HG03175 (cell line): ENCODE data around the gene PCNX1.
"Not testable (repeated sequence)": the region's sequence is repeated elsewhere in the genome, so short reads cannot be mapped to it uniquely, and the experiment has no call there.

Experiments
- ATAC-seq: cut with Tn5 transposase; IDR thresholded peaks from one replicate; pipeline ENCODE4 v1.9.1; 2021; ENCODE audit warnings: mild to moderate bottlenecking, moderate library complexity; ENCODE audit not compliant: unreplicated experiment

PCNX1 gene

DNA sequence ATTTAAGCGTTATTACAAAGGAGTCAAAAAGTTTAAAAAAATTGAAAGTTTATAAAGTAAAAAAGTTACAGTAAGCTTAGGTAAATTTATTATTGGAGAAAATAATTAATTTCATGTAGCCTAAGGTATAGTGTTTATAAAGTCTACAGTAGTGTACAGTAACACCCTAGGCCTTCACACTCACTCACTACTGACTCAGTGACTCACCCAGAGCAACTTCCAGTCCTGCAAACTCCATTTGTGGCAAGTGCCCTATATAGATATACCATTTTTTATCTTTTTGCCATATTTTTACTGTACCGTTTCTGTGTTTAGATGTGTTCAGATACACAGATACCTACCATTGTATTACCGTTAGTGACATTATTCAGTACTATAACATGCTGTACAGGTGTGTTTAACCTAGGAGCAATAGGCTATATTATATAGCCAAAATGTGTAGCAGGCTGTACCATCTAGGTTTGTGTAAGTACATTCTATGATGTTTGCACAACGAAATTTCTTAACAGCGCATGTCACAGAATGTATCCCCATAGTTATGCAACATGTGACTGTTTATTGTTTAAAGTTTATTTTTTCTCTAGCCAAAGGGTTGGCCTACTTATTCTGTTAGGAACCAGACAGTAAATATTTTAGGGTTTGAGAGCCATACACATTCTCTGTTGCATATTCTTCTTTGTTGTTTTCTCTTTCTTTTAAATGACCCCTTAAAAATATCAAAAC, 155.5 kb downstream of the PCNX1 start:
- ATAC-seq, result no peak

DNA sequence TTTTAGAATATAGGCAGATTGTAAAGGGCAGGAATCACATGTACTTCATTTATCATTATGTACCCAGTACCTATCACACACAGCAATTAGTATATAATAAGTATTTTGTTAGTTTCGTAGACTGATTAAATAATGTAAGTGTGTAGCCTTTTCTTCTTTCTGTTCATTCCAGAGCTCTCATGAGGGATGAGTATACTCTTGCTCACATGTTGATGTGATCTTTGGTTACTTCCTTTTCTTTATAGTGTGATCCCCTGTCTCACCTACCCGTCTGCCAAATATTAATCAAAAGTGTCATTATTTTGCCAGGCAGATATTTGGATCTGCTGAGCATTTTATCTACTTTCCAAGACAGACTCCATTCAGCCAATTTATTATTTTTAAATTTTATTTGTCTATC, 156.1 kb downstream of the PCNX1 start:
- ATAC-seq, result no peak

DNA sequence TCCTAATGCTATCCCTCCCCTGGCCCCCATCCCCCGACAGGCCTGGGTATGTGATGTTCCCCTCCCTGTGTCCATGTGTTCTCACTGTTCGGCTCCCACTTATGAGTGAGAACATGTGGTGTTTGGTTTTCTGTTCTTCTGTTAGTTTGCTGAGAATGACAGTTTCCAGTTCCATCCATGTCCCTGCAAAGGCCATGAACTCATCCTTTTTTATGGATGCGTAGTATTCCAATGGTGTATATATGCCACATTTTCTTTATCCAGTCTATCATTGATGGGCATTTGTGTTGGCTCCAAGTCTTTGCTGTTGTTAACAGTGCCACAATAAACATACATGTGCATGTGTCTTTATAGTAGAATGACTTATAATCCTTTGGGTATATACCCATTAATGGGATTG, 157.5 kb downstream of the PCNX1 start:
- ATAC-seq, result not testable (repeated sequence)

DNA sequence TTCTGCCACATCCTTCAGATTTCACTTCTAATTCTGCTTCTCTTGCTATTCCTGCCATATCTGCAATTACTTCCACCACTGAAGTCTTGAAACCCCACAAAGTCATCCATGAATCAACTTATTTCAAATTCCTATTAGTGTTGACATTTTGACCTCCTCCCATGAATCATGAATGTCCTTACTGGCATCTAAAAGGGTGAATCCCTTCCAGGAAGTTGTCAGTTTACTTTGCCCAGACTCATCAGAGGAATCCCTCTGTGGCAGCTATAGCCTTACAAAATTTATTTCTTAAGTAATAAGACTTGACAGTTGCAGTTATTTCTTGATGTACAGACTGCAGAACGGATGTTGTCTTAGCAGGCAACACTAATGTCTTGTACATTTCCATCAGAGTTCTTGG, 162.9 kb downstream of the PCNX1 start:
- ATAC-seq, result no peak

DNA sequence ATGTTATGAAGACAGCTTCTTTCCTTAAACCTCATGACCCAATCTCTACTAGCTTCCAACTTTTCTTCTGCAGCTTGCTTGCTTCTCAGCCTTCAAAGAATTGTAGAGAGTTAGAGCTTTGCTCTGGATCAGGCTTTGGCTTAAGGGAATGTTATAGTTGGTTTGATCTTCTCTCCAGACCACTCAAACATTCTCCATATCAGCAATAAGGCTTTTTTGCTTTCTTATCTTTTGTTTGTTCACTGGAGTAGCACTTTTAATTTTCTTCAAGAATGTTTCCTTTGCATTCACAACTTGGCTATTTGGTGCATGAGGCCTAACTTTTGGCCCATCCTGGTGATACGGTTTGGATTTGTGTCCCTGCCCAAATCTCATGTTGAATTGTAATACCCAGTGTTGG, 163.8 kb downstream of the PCNX1 start:
- no peak for ATAC-seq

DNA sequence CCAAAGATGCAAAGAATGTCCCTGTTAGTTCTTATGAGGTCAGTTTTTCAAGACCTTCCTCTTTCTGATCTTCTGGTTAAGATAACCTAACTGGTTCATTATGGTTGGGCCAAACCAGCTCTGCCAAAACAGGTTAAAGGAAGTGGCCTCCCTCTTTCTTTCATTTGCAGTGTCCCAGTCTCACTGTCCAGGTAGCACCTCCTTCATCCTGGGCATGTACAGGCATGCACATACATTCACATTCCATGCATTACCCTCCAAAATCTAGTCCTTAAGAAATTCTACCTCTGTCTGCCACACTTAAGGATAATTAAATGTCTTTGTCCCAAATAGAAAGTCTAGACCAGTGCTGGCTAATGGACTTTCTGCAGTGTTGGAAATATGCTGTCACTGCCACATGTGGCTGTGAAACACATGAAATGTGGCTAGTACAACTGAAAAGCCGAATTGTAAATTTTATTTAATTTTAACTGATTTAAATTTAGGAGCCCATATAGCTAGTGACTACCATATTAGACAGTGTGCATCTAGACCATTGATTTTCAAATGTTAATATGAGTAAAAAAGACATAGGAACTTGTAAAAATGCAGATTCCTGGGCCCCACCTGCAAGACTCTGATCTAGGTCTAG, 169.3 kb downstream of the PCNX1 start:
- no peak for ATAC-seq

DNA sequence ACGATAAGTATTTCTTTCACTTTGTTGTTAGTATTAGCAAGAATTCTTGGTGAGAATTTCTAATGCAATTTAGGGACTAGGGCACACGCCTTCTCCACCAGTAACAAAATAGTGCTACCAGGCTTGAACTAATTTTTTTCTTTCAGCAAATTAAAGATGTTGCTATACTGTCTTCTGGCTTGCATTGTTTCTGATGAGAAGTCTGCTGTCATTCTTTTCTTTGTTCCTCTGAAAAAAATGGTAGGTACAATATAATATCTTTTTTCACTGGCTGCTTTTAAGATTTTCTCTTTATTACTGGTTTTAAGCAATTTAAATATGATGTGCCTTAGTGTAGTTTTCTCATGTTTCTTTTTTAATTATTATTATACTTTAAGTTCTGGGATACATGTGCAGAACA, 171.2 kb downstream of the PCNX1 start:
- ATAC-seq, result no peak

DNA sequence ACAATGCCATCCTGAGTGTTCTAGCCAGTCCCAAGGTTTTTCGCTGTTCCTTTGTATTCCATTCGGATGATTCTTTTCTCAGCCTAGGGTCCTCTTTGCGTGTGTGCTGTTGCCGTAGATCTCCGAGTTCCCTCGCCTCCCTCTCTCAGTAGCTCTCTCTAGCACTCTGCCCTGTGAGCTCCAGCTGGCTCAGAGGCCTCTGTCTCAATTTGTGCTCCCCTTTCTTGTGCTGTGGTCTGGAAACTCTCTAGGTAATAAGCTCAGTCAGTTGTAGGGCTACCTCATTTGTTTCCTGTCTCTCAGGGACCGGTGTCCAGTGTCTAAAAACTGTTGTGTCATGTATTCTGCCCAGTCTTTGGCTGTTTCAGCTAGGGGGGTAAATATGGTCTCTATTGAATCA, 179.3 kb downstream of the PCNX1 start:
- no peak for ATAC-seq

DNA sequence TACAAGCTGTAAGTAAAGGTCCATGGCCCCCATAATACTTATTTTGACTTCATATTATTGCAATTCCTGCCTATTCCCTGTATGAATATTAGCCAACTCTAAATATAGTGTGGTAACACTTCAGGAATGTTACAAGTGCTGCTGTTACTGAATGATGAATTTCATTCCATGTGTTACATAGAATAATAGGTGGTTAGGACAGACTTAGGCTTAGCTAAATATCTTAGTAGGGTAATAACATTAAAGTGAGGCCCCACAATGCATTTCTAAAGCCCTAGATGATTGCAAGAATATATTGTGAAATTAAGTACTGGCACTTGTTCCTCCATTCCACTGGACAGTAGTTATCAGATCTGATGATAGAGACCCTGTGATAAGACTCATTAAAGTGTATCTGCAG, 182.7 kb downstream of the PCNX1 start:
- no peak for ATAC-seq

DNA sequence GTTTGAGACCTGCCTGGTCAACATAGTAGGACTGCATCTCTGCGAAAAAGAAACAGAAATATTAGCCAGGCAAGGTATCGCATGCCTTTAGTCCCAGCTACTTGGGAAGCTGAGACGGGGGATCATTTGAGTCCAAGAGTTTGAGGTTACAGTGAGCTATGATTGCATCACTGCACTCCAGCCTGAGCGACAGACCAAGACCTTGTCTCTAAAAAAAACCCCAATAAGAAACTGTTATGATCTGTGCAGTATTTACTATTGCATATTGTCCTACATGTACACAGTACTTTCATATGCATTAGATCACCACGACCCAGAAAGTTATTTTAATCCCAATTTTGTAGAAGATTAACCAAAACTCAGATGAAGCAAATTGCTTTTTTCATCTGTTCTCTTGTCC, 187.5 kb downstream of the PCNX1 start:
- no peak for ATAC-seq

DNA sequence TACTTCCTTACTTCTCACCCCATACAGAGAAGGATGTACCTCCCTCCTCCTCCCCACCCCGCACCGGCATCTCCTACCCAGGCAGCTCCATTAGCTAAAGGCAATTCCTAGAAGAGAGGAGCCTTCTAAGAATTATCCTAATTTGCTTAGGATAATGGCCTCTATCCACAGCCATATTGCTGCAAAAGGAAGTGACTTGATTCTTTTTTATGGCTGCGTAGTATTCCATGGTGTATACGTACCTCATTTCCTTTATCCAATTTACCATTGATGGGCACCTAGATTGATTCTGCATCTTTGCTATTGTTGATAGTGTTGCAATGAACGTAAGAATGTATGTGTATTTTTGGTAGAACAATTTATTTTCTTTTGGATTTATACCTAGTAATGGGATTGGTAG, 189.7 kb downstream of the PCNX1 start:
- ATAC-seq, result no peak

DNA sequence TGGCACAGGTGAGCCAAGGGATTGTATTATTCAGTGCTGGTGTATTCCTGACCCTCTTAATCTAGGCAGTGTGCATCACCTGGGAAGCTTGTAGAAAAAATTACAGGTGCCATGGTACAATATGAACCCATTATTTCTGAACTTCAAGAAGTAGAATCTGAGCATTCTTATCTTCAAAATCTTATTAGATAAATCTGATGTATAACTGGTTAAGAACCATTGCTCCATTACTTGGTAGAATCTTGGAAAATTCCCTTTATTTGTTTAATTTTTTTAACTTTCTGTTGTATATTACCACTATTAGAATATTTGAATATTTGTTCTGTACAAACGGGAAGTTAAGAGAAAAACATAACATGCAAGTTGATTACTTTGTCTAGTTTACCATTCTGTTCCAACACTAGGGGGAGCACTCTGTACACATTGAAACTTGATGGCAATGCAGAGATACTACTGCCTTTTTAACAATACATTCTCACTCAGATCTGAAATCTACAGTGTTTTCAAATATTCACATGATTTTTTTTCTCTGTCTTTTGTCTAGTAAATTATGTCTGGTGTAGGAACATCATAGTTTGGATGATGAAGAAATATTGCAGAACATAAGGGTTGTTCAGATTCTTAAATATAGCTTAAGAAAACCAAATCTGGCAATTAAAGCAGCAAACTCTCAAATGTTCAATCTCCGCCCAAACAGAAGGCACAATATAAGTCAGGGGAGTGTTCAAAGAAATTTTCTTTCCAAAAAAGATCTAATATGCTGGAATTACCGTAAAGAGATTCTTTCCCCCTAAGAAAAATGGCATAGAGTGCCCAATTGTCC, 196.6 kb downstream of the PCNX1 start:
- no peak for ATAC-seq

DNA sequence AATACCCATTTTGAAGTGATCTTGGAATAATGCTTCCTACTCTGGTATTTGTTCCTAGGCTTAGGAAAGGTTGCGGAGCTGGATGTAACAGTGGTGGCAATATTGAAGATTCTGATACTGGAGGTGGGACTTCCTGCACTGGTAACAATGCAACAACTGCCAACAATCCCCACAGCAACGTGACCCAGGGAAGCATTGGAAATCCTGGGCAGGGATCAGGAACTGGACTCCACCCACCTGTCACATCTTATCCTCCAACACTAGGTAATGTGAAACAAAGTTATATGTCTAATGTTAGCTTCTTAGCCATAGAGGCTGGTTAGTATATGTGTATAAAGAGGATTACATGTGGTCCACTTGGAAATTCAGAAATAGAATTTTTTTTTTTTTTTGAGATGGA, 197.9 kb downstream of the PCNX1 start:
- ATAC-seq, result no peak

DNA sequence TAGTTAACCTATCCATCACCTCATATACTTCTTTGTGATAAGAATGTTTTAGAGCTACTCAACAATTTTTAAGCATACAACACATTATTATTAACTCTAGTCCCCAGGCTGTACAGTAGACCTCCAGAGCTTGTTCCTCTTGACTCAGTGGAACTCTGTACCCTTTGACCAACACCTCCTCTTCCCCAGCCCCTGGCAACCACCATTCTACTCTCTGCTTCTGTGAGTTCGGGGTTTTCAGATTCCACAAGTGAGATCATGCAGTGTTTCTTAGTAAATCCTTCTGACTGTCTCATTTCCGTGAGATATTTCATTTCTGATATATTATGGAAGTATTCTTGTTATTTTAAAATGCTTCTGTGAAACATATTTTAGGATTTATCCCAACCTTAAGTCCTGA, 200.7 kb downstream of the PCNX1 start:
- ATAC-seq, result no peak

DNA sequence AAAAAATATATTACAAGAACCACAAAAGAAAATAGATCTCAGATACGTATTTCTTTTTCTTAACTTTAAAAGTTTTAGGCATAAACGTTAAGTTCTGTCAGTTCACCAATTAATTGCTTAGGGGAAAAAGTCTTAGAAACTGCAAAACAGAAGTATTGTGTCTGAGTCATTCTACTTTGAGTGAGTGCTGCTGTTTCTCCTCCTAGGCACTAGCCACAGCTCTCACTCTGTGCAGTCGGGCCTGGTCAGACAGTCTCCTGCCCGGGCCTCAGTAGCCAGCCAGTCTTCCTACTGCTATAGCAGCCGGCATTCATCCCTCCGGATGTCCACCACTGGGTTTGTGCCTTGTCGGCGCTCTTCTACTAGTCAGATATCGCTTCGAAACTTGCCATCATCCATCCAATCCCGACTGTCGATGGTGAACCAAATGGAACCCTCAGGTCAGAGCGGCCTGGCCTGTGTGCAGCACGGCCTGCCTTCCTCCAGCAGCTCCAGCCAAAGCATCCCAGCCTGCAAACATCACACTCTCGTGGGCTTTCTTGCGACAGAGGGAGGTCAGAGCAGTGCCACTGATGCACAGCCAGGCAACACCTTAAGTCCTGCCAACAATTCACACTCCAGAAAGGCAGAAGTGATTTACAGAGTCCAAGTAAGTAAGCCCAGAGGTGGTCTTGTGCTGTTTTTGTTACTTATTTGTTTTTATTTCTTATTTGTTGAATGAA, 201.3 kb downstream of the PCNX1 start:
- no peak for ATAC-seq

DNA sequence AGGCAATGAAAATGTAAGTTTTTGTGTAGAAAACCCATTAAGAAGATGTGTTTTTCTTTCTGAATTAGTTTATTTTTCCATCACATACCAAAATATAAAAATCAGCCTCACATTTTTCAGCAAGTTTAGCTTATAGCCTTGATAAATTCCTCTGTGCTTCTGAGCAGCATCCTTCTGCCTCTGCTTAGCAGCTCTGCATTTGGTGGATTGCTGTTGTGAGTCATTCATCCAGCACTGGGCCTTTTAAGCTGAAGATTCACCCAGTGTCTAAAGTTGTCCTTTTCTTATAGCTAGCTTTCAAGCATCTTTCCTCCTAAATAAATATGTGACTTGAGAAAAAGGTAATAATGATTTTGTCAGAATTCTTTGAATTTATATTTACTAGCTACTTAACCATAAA, 206.1 kb downstream of the PCNX1 start:
- ATAC-seq, result no peak

DNA sequence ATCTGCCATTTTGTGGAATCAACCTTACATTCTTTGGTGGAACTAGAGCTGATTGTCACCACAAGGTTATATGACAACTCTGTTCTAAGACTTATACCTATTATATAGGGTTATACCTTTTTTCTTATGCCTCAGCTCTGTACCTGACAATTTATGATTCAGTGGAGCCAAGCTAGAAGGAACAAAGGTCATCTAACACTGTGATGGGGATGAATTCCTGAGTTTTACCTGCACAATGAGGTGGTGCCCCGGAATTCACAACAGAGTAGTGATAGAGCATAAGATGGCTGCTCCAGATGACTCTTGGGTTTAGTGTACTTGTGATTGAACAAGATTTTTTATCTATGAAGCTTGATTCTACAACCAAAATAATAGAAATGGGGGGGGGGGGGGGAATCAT, 207.3 kb downstream of the PCNX1 start:
- no peak for ATAC-seq

DNA sequence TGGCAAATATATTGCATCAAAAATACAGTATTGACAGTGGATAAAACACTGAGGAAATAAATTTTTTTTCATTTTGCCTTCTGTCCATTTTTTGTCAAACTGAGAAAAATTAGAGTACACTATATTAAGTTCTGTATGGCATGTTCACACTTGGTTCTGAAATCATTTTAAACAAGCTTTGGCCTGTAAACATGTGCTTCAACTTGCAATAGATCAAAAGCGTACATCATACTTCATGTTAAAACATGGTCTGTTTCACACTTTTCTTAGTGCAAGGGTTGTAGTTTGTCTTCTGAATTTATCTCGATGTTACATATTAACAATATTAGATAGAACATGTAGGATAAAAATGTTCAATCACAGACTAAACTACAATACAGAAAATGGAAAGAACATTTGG, 208.0 kb downstream of the PCNX1 start:
- ATAC-seq, result no peak

DNA sequence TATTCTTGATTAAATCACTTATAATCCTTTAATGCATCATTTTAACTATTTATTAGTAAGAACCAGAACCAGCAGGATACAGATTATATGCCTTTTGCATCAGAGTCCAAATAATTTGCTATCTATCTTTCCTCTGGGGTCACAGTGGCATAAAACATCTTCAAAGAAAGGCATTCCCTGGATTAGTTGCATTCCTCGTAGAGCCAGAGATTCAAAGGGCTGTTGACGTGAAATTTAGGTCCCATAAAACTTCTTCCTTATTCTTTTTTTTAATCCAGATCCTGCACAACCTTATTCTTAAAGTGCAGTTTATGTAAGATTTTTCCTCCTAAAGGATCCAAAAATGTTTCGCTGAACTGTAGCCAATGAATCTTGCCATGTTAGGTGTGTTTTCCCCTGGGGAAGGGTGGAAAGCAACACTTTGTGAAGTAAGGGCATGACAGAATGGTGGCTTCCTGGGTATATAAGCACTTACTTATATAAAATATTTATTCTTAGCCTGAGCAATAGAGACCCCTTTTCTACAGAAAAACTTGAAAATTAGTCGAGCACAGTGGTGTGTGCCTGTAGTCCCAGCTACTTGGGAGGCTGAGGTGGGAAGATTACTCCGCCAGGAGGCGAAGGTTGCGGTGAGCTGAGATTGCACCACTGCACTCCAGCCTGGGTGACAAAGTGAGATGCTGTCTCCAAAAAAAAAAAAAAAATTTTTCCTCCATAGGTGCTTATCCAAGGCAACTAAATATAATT, 208.7 kb downstream of the PCNX1 start:
- no peak for ATAC-seq

DNA sequence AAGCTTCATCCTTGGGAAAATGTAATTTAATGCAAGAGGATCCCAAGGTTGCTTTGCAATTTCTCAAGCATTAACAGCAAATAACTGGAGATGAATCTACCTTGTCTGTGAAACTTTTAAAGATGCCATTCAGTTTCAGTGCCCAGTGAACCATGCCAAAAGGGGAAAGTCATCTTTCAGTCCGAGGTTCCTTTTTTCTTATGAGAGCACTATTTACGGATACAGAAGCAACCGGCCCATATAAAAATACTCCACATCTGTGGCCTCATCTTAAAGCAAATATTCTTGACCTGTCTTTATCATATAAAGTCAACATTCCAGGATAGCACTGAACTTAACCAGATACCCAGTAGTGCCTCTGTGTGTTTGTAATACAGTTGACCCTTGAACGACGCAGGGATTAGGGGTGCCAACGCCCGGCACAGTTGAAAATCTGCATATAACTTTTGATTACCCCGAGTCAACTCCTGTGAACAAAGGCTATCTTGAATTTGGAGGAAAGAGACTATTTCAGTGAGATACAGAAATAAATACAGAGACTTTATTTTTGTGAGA, 209.4 kb downstream of the PCNX1 start:
- ATAC-seq, result no peak
